GM18868 (cell line): Measurements from ENCODE around the gene FAM107A.

Source experiments
- ATAC-seq: cut with Tn5 transposase; IDR thresholded peaks from one replicate; pipeline ENCODE4 v1.9.1; 2021; ENCODE audit warnings: mild to moderate bottlenecking, moderate library complexity; ENCODE audit not compliant: unreplicated experiment

The FAM107A gene

DNA sequence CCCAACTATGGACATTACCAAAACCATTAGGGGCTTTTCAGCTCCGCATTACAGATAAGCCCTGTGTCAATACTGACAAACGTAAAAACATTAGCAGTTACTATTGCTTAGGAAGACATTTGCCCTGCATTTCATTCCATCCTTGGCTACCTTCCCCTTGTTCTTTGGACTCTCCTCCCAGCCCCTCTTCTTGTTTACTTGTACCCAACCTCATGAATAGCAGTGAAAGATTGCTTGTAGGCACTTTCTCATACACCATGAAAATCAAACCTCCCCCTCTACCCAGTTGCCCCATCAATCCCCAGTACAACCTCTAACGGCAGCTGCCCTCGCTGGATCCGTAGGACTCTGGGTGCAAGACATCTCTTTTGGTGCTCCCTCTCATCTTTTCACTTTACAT is 16.9 kb upstream of the FAM107A start:
- ATAC-seq, result no peak

DNA sequence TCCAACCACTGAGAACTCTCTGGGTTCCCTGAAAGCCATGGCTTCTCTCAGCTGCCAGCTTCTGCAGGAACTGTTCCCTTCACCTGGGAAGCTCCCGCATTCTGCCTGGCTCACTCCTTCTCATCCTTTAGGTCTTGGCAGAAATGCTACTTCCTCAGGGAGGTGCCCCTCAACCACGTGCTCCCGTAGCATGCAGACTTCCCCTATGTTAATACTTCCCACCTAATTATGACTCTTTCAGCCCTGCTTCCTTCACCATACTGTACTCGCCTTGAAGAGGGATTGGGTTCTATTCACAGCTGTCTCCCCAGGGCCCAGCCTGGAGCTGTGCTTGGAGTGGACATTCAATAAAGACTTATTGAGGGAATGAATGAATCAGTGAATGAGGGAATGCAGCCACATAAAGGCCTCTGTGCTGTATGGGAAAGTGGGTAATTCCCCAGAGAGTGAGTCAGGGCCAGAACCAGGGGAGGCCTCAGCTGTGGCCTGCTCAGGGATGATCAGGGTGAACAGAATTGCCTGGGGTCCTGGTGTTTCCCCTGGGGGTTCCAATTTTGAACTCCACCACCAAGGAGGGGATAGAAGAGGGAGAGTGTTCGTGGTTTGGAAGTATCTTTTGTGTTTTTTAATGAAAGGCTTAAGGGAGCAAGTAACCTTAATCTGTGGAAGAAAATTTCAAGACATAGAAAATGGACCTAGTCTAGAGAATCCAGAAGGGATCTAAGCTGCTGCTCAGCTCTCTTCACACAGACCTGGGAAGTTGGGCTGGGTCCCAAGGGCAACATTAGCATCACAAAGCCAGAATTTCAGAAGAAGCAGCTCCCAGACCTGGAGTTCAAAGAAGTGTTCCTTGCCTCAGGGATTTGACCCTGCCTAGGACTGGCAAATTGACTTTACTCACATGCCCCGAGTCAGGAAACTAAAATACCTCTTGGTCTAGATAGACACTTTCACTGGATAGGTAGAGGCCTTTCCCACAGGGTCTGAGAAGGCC is 14.6 kb upstream of the FAM107A start:
- no peak for ATAC-seq

DNA sequence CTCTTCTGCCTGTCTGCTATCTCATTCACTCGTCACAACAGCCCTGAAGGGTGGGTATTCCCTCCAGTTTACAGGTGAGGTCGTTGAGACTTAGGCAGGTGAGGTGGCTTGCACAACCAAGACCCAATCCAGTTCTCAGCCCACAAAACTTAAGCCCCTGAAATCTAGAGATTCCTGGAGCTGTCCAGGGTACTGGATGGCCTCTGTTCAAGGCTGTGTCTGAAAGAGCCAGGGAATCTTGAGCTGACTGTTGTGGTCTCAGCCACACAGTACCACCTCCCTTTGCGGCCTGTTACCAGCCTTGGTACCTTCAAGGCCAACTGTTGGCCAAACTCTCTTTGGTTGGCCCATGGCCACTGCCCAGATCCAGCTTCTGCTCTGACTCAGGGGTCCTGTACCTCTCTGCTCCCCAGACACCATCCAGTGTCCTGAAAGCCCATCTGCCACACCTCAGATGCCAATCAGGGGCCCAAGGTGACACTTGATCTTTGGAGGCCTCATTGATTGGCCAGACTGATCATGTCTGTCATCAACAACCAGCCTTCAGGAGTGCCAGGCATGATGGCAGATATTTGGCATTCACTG is 10.9 kb upstream of the FAM107A start:
- no peak for ATAC-seq

DNA sequence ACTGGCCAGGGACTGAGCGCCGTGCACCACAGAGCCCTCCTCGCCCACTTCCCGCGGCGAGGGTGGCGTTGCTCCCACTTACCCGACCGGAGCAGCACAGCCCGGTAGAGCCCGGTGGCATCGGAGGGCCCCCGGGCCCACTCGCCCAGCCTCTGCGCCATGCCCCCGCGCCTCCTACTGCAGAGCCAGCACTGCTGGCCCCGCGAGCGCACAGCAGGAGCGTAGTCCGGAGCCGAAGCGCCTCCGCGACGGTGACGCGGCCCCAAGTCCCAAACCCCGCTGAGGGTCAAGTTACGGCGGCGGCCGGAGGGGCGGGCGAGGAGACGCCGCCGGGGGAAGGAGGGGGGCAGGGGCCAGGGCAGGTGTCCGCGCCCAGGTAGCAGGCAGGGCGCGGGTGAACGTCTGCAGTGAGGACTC is 9.6 kb upstream of the FAM107A start:
- ATAC-seq, result no peak

DNA sequence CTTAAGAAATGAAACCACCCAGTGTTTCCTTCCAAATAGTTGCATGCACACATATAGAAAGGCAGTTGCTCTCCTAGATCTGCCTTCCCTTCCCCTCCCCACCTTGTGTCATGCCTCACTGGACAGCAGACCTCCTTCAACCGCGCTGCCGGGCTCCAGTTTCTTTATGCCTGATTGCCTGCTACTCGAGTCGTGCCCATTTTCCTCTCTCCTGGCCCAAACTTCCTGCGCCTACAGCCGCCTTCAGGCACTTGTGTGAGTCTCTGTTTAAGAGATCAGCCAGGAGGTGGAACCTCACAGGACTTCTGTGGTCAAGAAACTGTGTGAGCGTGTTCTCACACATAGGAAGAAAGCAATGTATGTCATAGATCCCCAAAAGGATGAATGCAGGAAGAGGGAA is 8.8 kb upstream of the FAM107A start:
- no peak for ATAC-seq

DNA sequence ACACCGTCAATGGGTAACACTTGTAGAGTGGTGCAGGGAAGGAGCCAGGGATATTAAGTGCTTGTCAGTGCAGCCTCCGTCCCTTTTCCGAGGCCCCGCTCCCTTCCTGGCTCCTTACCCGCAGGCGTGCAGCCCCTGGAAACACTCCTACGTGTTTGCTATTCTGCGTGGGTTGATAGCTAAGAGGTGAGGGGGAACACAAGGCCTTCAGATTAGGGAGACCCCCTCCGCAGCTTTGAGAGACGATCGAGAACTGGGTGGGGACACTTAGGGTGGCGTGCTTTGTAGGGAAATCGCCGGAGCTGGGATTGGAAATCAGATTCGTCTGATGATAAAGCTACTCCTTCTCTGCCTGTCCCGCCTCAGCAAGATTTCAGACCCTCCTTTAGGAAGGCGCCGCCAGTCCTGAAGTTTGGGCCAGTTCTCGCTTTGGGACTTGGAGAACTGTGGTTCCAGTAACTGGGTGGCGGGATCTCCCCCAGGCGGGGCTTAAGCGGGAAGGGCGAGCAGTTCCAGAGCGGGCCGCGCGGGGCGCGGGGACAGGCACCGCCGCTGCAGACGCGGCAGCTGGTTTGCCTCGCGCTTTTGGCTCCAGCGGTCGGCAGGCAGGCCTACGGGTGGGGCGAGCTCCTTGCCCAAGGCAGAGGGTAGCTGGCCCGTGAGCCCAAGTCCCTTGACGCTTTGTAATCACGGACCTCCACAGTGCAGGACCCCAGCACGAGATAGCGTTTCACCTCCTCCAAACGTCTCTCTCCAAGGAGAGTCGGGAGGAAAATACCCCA is 8.0 kb upstream of the FAM107A start:
- ATAC-seq, result peak; percentile 91

DNA sequence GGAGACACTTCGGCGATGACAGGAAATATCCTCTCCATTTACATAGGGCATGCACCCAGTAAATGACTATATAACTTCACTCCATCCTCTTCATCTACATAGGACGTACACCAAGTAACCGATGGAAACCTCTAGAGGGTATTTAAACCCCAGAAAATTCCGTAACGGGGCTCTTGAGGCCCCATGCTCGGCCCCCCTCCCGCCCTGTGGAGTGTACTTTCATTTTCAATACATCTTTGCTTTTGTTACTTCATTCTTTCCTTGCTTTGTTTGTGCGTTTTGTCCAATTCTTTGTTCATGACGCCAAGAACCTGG is 7.5 kb upstream of the FAM107A start:
- ATAC-seq, result no peak

DNA sequence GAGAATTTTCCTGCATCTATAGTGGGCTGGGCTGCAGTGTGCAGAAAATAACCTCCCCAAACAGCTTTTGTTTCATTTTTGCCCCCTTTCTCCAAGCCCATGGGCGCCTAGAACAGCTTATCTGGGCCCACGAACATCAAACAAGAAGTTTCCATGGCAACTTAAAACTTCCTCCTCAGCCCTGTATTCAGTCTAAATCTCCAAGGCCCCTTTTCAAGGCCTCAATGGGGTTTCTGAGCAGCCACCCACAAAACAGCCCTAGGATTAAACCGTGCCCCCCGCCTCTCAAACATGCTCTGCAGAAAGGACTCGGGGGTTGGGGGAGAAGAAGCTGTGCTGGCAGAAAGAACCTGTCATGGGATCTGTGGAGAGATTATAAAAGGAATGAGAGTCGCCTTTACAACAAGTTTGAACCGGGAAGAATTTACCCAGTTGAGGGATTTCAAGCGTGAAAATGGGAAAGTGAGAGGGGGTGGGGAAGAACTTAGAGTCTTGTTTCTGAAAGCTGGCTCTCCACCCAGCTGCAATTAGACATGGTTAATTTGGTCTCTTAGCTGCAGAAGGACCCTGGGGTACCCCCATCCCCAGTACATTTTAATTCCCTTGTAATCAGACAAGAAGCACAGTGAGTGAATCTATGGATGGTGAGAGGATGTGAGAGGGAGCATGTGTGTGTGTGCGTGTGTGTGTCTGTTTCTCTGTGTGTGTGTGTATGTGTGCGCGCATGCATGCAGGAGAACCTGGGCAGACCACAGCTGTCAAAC is 4.3 kb upstream of the FAM107A start:
- ATAC-seq, result no peak

DNA sequence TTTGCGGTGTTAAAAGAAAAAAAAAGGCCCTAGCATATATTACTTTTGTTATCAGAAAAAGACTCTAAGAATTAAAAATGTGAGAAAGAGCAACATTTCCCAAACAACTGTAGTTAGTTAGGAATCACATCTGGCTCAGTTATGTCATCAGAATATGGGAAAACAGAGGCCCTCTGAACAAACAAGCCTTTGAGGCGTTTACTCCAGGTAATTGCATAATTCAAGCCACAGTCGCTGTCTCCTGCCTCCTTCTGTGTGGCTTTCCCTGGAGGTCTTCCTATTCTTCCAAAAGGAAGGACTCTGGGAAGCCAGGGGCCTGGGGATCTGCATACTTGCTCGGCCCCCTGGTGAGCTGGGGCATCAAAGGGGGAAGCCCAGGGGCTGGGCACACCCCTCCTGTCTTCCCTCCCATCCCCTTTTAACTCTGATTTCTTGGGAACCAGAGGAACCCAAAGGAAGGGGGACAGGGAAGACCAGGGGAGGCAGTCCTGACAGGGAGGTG is 3.7 kb upstream of the FAM107A start:
- ATAC-seq, result no peak

DNA sequence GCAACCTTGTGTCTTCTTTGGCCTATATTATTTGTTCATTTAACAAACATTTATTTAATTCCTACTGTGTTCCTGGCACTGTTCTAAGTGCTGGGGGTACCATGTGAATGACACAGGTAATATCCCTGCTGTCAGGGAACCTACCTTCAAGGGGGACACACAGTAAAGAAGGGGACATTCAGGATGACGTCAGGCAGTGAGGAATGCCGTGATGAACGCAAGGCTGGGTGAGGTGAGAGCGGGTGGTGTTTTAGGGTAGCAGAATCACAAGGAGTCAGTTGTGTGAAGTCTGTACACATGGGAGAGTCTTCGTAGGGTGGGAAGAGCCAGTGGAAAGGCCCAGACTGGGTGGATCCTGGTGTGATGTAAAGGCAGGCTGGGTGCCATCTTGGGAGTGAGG is 1.7 kb upstream of the FAM107A start:
- no peak for ATAC-seq

DNA sequence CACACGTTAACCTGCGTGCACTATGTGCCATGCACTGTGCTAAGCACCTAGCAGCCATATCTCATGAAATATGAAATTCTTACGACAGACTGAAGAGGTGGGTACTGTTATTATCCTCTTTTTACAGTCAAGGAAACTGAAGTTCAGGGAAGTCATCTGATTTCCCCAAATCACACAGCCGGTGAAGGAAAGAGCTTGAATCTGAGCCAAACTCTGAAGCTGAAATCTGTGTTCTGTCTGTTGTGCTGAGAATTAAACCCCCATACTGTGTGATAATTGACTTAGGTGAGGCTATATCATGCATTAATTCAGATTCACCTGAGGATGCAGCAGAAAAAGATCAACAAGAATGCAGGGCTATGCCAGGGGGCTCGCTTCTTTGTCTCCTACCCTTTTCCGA is 475 bp downstream of the FAM107A start:
- no peak for ATAC-seq

DNA sequence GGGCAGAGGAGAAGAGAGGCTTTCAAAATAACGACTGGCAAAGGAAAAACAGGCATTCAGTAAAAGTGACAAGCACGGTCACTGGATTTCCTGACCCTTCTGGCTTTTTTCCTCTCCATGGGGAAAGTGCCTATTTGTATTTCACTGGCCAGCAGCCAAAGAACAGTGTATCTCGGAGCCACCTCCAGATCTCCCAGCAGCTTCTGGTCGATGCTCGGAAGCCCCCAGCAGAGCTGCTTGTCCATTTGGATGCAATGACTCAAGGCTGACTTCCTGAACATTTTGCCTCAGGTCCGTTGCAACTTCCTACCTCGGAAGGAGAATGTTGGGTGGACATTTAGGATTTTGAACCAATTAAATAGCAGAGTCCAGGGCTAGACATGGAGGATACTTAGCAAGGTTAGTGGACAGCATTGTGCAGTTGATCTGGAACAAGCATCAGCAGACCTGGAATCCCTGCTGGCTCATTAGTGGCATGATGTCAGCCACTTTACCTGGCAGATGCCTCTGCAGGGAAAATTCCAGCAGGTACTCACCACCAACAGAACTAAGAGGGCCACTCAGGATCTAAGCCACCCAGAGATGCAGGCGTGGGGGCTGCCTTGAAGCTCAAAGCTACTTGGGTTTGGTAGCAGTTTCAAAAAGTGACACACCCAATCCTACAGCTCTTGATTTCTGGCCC is 1.1 kb downstream of the FAM107A start:
- ATAC-seq, result no peak

DNA sequence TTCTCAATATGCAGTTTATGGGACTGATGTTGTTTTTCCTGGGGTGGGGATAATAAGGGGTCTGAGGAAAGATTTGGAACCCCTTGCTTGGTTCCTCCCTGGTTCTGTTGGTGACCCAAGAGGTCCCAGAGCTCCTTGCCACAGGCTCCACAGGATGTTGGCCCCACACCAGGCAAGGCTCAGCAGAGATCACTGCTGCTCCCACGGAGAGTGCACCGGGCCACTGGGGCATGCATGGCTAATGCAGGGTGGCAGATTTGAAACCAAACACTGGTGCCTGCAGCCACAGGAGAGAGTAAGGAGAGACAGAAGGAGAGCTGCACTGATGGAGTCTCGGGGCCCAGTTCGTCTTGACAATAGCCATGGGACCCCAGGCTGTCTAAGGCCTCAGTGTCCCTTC is 2.5 kb downstream of the FAM107A start:
- no peak for ATAC-seq

DNA sequence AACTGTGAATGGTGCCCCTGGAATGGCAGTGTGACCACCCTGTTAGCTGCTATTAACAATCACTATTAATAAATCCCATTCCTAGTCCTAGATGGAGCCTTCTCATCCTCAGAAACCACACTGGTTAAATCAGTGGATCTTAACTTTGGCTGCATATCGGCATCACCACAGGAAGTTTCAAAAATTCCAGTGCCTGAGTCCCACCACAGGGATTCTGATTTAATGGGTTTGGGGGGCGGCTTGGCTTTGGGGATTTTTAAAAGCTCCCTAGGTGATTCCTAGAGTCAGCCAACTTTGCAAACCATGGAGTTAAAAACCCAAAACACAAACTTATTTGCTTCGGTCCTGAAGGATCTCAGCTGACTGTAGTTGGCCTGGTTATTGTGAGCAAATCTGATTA is 3.1 kb downstream of the FAM107A start:
- no peak for ATAC-seq

DNA sequence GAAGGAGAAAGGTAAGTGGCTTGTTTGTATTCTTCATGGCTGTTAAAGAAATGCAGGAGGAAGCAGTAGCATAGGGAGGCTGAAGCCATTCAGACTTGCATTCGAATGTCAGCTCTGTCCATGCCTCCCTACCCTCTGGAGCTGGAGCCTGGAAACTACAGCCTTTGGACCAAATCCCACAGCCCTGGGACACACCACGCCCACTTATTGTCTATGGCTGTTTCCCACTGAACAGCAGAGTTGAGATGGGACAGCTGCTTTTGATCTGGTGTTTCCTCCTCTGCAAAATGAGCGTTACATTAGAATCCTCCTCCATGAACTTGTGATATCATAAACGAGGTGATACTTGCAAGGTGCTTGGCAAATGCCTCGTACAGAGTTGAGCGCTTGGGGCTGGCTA is 3.6 kb downstream of the FAM107A start:
- no peak for ATAC-seq

DNA sequence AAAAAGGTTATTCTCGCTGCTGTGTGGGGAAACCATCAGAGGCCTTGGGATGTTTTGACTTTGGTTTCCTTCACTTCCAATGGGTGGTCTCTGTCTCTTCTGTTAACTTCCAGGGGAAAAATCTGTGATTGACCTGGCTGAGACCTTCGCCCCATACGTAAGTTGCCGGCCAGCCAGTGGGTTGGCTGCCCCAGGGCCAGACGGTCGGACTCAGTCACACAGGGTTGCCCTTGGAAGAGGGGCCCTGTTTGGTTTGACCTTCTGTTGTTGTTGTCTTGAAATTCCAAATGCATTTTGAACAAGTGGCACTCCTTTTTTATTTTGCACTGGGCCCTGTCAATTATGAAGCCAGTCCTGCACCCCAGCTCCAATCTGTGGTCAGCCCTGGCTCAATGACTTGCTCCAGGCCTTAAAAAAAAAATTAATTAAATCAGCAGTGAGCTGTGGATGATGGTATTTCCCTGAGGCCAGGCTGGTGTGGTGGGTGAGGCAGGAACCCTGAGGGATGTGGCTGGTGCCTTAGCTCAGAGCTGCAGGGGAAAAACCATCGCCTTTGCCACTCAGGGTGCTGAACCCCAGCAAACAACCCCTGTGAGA is 4.5 kb downstream of the FAM107A start:
- ATAC-seq, result no peak

DNA sequence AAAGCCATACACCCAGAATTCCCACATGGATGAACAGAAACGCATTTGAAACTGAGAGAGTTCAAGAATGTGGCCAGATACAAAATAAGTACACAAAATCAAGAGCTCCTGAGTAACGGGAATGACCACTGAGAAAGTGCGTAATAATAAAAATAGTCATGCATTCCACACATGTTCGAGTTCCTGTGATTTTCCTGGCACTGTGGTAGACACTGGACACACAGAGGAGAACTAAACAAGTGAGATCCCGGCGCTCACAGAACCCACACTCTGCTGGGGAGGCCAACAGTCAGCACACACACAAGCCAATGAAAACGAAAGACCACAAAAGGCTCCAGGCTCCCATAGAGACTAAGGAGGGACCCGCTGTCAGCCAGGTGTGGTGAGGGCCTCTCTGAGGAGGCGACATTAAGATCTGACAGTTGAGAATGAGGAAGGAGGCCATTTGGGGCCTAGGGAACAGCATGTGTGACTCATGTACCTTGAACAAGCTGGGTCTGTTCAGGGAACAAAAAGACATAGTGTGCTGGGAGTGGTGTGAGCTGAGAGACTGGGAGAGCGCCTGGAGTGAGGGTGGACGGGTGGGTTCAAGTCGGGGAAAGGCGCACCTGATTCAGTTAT is 5.1 kb downstream of the FAM107A start:
- ATAC-seq, result no peak

DNA sequence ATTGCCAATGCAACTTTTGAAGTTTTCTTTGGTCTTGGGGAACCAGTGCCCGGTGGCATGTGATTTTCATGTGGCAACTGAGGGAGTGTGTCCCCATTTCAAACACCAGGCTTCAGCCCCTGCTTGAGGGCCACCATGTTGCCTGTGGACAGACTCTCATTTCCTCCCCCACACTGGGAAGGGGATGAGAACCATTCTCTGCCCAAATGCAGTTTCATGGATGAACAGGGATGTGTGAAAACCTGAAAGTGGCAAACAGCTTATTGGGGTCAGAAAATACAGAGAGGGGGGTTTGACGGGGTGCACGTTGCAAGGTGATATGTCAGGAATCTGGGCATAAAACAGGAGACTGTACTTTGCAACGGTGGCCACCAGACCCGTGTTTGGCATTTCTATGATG is 6.3 kb downstream of the FAM107A start:
- ATAC-seq, result no peak

DNA sequence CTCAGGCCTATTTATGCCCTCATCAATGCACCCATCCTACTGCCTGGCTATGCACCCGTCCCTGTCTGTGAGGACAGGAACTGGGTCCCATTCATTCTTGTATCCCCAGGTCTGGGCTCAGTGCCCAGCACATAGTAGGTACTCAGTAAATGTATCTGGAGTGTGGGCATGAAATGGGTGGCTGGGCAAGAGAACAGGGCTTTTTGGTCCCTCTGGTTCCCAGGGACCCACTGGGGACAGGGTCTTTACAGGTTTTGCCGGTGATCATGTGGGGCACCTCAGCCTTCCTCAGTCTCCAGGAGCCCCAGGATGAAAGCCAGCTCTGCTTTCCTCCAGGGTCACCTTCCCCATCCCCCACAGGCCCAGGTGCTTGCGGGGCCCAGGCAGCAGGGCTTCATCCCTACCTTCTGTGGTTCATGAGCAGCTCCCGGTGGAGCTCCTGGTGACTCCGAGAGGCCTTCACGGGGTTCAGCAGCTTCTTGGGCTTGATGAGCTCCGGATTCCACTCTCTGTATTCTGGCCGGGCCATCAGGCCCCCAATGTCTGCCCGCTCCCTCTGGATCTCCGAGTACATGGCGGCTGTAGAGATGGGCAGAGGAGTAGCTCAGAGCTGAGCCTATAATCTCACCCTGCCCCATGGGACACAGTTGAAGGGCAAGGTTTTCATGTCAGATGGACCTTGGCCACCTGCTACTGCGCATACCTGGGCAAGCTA is 7.7 kb downstream of the FAM107A start:
- no peak for ATAC-seq
